GM19452 (cell line): ENCODE data around the gene DBH.

ENCODE experiments used
- ATAC-seq: cut with Tn5 transposase; IDR thresholded peaks from one replicate; pipeline ENCODE4 v1.9.1; 2021; ENCODE audit not compliant: unreplicated experiment

DBH gene

GRCh38 chr9:133696071-133696472, 59.9 kb downstream of the DBH start:
- ATAC-seq = no peak

DNA sequence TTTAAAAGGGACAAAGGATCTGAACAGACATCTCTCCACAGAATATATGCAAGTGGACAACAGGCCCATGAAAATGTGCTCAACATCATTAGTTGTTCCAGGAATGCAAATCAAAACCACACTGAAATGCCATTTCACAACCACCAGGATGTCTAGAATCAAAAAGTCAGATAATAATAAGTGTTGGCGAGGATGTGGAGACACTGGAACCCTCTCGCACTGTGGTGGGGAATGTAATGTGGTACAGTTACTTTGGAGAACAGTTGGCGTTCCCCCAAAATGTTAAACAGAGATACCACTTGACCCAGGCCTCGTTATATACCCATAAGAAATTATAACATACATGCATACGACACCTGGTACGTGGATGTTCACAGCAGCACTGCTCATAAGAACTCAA, 63.4 kb downstream of the DBH start:
- ATAC-seq = no peak

- ATAC-seq = no peak
Measured at GRCh38 chr9:133700819-133701320, 64.7 kb downstream of the DBH start.

- no peak for ATAC-seq
Measured at GRCh38 chr9:133701321-133701980, 65.3 kb downstream of the DBH start.

GRCh38 chr9:133701981-133702797, 66.0 kb downstream of the DBH start:
- ATAC-seq = no peak

DNA sequence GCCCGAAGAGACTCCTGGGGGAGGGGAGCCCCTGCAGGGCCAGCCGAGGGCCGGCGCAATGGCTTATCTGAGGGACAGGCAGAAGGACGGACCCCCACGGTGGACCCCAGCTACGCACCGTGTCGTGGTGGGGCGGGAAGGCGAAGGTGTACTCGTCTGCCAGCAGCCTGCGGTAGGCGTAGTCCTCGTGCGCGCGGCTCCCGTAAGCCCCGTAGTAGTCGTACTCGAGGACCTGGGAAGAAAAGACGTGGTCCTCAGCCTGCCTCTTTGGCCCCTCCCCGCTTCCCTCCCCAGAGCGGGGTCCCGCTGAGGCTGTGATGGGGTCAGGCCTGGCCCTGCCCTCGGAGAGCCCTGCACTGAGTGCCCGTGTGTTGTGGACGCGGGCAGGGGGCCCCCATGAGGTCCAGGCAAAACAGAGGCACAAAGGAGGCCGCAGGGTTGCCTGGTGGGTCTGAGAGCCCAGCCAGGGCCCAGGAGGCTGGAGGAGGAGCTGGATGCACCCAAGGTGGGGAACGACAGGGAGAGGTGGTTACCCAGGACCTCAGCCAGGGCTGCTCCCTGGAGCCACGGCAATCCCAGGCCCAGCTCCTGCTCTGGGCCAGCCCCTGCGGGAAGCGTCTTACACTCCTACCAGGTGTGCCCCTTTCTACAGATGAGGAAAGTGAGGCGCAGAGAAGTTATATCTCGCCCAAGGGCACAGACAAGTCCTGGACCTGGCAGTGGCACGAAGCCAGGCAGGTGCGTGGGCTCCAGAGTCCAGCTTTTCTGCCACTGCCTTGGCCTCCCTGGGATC, 66.8 kb downstream of the DBH start:
- ATAC-seq = no peak

- no peak for ATAC-seq
Measured at GRCh38 chr9:133703591-133704399, 67.6 kb downstream of the DBH start.

DNA sequence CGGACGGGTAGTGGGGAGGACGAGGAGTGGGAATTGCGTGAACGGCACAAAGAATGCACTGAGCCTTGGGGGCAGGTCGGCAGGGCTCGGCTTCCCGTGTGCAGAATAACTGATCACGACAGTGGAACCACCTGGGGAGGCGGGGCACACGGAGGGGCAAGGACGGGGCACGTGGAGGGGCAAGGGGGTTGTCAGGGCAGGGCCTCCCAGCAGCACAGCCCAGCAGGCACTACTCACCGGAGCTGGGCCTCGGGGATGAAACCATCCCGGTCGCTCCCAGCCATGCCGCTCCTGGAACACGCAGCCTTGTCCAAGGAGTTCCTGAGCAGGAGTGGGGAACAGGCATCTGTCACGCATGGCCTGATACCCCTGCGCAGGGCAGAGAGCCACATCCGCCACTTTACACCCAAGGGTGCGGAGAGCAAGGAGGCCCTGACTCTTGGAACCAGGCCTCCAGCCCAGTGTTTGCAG, 68.6 kb downstream of the DBH start:
- no peak for ATAC-seq

DNA sequence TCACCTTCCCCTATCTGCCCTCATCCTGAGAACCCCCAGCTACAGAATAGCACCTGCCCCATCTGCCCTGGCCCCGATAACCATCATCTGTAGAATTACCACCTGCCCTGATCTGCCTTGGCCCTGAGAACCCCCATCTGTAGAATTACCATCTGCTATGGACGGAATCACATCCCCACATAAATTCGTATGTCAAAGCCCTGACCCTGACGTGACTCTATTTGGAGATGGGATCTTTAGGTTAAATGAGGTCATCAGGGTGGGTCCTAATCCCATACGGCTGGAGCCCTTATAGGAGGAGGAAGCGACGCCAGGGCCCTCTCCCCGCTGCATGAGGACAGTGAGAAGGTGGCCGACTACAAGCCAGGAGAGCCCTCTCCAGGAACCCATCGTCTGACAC, 69.4 kb downstream of the DBH start:
- ATAC-seq = no peak

DNA sequence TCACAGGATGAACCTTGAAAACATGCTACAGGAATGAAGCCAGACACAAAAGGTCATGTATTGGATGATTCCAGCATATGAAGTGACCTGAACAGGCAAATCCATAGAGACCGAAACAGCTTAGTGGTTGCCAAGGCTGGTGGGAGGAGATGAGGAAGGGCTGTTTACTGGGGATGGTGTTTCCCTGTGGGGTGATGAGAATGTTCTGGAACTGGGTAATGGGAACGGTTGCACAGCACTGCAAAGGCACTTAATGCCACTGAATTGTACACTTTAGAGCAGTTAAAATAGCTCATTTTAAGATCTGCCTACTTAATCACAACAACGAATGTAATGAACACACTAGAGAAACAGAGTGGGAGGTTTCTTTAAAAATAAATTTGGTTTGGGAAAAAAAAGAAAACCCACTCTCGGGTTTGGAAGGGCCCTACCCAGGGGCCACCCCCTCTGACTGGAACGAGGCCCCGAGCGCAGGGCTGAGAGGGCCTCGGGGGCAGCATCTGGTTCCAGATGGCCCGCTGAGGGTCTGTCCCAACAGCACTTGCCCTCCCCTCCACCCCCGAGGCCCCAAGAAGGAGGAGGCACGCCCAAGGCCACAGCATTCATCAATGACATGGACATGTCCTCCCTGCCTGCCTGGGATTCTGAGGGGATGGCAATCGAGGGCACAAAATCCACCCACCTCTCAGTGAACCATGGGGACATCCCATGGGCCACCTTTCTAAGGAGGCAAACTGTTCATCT, 70.3 kb downstream of the DBH start:
- ATAC-seq = no peak

DNA sequence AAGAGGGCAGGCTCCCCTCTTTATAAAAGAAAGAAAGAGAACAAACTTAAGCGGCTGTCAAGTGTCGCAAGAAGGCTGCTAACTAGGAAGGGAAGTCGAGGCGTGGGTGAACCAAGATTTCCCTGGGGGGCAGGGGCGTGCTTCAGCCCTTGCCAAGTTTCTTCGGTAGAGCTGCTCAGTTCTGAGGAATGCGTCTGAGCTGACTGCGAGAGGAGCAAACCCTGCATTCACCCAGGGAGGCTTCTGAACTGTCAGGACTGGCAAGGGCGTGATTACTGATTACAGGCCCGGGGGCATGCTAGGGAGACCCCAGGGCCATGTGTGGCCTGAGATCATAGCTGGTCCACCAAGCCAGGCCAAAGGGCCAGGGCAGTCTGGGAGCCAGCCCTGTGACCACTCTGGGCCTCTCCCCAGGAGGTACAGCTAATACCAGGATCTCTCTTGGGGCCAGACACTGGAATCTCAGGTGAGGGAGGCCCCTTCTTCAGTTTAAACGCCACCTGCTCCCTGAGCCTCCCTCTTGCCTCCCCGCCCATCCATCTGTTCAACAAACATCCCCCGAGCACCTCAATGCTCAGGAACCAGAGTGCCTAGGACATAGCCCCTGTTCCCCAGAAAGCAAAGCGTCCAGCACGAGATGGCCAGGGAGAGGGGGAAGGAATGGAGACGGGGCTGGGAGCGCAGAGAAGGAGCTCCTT, 71.1 kb downstream of the DBH start:
- ATAC-seq = no peak

- ATAC-seq = no peak
Measured at GRCh38 chr9:133707763-133708245, 71.6 kb downstream of the DBH start.

- no peak for ATAC-seq
Measured at GRCh38 chr9:133708246-133709014, 72.3 kb downstream of the DBH start.
